ENCODE data around the gene RDH16. TPM values are rescaled to one million over a fixed set of nuclear protein-coding genes. Genes with fewer than 3 reads are reported as not detected.
"Not testable (repeated sequence)": the region's sequence is repeated elsewhere in the genome, so short reads cannot be mapped to it uniquely, and the experiment has no call there.

The RDH16 gene
- total and polyA plus RNA-seq, 2 donors from 2014 or later = 0.15 to 0.41 TPM

DNA sequence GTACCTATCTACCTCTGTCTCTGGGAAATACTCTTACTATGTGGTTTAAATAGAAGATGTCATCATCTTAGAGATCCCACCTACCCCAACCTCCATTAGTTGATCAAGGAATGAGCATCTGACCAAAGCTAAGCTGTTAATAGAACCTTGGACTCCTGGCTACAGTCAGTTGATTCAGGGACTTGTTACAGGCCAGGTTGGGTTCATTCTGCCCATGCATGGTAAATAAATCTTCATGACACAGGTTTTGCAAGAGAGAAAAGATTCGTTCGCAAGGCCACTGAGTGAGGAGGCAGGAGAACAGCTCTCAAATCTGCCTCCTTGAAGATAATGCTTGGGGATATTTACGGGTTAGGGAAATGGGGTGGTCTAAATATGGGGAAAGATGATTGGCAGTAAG is 42.7 kb downstream of the RDH16 start:
- H3K9ac ChIP-seq (ENCODE audit: low read length in 3 of 3) = no peak overlapping the region
- intact Hi-C loops (cut with DNase I) = no loop called here
- no peak overlapping the region for H3K27ac ChIP-seq (ENCODE audit: low read depth in 2 of 2, low read length in 2 of 2)
- no peaks in the 10 kb centered on the region for H3K9me3 ChIP-seq (ENCODE audit: control insufficient read depth in 2 of 3, insufficient read depth in 1 of 3, low read length in 3 of 3)
- no peak overlapping the region for H3K4me3 ChIP-seq (ENCODE audit: low read length in 3 of 3)
- H3K4me1 ChIP-seq (ENCODE audit: control insufficient read depth in 2 of 3, insufficient read depth in 2 of 3, low read depth in 1 of 3, low read length in 3 of 3) = no peaks in the 10 kb centered on the region
- DNase-seq = peak in 1 of 5 donors; percentile 7
- H3K27me3 ChIP-seq (ENCODE audit: control insufficient read depth, insufficient read depth, low read length) = no peaks in the 10 kb centered on the region
- FAIRE-seq = no peak
- H3K36me3 ChIP-seq (ENCODE audit: control insufficient read depth in 2 of 3, insufficient read depth in 3 of 3, low read length in 3 of 3) = no peaks in the 10 kb centered on the region
- TF ChIP-seq, protein P1, sequence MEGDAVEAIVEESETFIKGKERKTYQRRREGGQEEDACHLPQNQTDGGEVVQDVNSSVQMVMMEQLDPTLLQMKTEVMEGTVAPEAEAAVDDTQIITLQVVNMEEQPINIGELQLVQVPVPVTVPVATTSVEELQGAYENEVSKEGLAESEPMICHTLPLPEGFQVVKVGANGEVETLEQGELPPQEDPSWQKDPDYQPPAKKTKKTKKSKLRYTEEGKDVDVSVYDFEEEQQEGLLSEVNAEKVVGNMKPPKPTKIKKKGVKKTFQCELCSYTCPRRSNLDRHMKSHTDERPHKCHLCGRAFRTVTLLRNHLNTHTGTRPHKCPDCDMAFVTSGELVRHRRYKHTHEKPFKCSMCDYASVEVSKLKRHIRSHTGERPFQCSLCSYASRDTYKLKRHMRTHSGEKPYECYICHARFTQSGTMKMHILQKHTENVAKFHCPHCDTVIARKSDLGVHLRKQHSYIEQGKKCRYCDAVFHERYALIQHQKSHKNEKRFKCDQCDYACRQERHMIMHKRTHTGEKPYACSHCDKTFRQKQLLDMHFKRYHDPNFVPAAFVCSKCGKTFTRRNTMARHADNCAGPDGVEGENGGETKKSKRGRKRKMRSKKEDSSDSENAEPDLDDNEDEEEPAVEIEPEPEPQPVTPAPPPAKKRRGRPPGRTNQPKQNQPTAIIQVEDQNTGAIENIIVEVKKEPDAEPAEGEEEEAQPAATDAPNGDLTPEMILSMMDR (IDR thresholded peaks at IDR 0.05; ENCODE audit: borderline replicate concordance, extremely low read depth, insufficient read depth) = no peak

DNA sequence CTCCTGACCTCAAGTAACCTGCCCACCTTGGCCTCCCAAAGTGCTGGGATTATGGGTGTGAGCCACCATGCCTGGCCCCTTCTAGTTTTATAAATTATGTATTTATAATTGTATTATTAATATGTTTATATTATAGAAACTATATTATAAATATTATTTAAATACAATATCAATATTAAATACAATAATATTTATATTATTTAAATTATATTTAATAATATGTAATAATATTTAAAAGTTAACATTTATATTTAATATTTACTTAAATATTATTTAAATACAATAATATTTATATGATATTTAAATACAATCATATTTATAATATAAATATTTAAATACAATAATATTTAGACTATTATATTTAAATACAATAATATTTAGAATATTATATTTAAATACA is 43.2 kb downstream of the RDH16 start:
- H3K27ac ChIP-seq (ENCODE audit: low read depth in 2 of 2, low read length in 2 of 2) = no peak overlapping the region
- TF ChIP-seq, protein P1 (IDR thresholded peaks at IDR 0.05; ENCODE audit: borderline replicate concordance, extremely low read depth, insufficient read depth) = no peak
- no peak overlapping the region for H3K9ac ChIP-seq (ENCODE audit: low read length in 3 of 3)
- no peak overlapping the region for H3K4me3 ChIP-seq (ENCODE audit: low read length in 3 of 3)
- H3K9me3 ChIP-seq (ENCODE audit: control insufficient read depth in 2 of 3, insufficient read depth in 1 of 3, low read length in 3 of 3) = peaks cover 0 to 1% (median 0%) of the 10 kb centered on the region in 3 donors
- no peaks in the 10 kb centered on the region for H3K27me3 ChIP-seq (ENCODE audit: control insufficient read depth, insufficient read depth, low read length)
- peak; percentile 99 for FAIRE-seq
- no peaks in the 10 kb centered on the region for H3K36me3 ChIP-seq (ENCODE audit: control insufficient read depth in 2 of 3, insufficient read depth in 3 of 3, low read length in 3 of 3)
- DNase-seq = no peak
- intact Hi-C loops (cut with DNase I) = no loop called here
- no peaks in the 10 kb centered on the region for H3K4me1 ChIP-seq (ENCODE audit: control insufficient read depth in 2 of 3, insufficient read depth in 2 of 3, low read depth in 1 of 3, low read length in 3 of 3)

DNA sequence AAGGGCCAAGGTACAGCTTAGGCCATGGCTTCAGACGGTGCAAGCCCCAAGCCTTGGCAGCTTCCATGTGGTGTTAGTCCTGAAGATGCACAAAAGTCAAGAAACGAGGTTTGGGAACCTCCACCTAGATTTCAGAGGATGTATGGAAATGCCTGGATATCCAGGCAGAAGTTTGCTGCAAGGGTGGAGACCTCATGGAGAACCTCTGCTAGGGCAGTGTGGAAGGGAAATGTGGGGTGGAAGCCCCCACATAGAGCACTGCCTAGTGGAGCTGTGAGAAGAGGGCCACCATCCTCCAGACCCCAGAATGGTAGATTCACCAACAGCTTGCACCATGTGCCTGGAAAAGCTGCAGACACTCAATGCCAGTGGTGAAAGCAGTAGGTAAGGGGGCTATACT is 48.0 kb downstream of the RDH16 start:
- H3K27ac ChIP-seq (ENCODE audit: low read depth in 2 of 2, low read length in 2 of 2); FAIRE-seq; H3K9ac ChIP-seq (ENCODE audit: low read length in 3 of 3); H3K36me3 ChIP-seq (ENCODE audit: control insufficient read depth in 2 of 3, insufficient read depth in 3 of 3, low read length in 3 of 3); H3K4me1 ChIP-seq (ENCODE audit: control insufficient read depth in 2 of 3, insufficient read depth in 2 of 3, low read depth in 1 of 3, low read length in 3 of 3); H3K4me3 ChIP-seq (ENCODE audit: low read length in 3 of 3); H3K9me3 ChIP-seq (ENCODE audit: control insufficient read depth in 2 of 3, insufficient read depth in 1 of 3, low read length in 3 of 3); H3K27me3 ChIP-seq (ENCODE audit: control insufficient read depth, insufficient read depth, low read length); DNase-seq; intact Hi-C loops (cut with DNase I): not testable (repeated sequence)

DNA sequence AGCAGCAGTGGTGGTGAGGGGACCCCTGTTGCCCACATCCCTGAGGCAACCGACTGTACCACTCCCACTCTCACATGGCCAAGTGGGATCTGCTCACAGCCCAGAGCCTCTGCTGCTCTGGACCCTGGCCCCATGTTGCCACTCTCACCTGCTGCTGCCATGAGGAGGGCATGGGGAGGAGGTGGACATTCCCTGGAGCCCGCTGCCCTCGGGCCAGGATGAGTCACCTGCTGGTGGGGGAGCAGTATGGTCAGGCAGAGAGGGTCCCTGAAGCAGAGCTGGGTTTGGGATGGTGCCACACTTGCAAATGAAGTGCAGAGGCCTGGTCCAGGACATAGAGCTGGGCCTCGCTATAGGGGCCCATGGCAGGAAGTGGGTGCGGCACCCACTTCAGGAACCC is 49.3 kb downstream of the RDH16 start:
- FAIRE-seq = no peak
- no peak for DNase-seq
- Histone ChIP-seq H3K27me3 (ENCODE audit: control insufficient read depth, insufficient read depth, low read length) (no peaks in the 10 kb centered on the region), H3K4me1 (ENCODE audit: control insufficient read depth in 2 of 3, insufficient read depth in 2 of 3, low read depth in 1 of 3, low read length in 3 of 3) (no peaks in the 10 kb centered on the region), H3K27ac (ENCODE audit: low read depth in 2 of 2, low read length in 2 of 2) (no peak overlapping the region), H3K36me3 (ENCODE audit: control insufficient read depth in 2 of 3, insufficient read depth in 3 of 3, low read length in 3 of 3) (no peaks in the 10 kb centered on the region), H3K4me3 (ENCODE audit: low read length in 3 of 3) (no peak overlapping the region), H3K9ac (ENCODE audit: low read length in 3 of 3) (no peak overlapping the region), H3K9me3 (ENCODE audit: control insufficient read depth in 2 of 3, insufficient read depth in 1 of 3, low read length in 3 of 3) (peaks cover 0 to 8% (median 0%) of the 10 kb centered on the region in 3 donors)
- intact Hi-C loops (cut with DNase I) = no loop called here
- TF ChIP-seq, protein P1 (IDR thresholded peaks at IDR 0.05; ENCODE audit: borderline replicate concordance, extremely low read depth, insufficient read depth) = no peak

Measured in kidney (tissue), 14 donors.